Loucy (cell line): ENCODE data around the gene CA7.

ENCODE experiments used
- CTCF ChIP-seq: fragments of 200-600 bp; sonication (generic); conservative IDR thresholded peaks from 2 replicates; pipeline ENCODE4 v1.5.1; 2014; ENCODE audit warnings: mild to moderate bottlenecking, antibody characterized with exemption, low read length
- EZH2phosphoT487 ChIP-seq: fragments of 200-600 bp; IDR thresholded peaks from 2 replicates; pipeline ENCODE4 v1.6.1; 2018; ENCODE audit warnings: antibody characterized with exemption, mild to moderate bottlenecking, moderate library complexity, borderline replicate concordance

- TF ChIP-seq CTCF: no peak
- no peak for TF ChIP-seq EZH2phosphoT487
Measured at GRCh38 chr16:66878067-66878466, 33.9 kb downstream of the CA7 start.
